ENCODE data around the gene MTM1. TPM values are rescaled to one million over a fixed set of nuclear protein-coding genes. Genes with fewer than 3 reads are reported as not detected.
A peak's percentile ranks its signal among the peaks of the same experiment; 100 is the strongest.

MTM1 gene
- polyA plus RNA-seq, 10 donors: 3.7 to 6.9 (median 5.1) TPM

- no peak for DNase-seq
These were observed 33.9 kb downstream of the MTM1 start for GRCh38 chrX:150602296-150602695.

DNA sequence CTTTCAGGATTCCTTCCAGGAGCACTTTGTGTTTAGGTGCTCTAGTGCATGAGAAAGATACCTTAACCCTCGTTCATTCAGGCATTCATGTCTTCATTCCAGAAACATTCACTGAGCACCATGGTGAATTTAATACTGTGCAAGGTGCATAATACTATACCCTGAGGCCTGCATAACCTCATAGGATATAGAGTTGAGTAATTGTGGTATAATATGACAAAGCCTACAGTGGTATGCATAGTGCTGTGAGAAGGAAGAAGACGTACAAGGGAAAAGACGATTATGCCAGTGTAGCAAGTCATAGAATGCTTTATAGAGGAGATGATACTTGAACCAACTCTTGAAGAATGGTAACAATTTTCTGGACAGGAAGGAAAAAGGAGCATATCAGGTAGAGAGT lies 34.3 kb downstream of the MTM1 start:
- no peak for DNase-seq

GRCh38 chrX:150605603-150606002 lies 37.2 kb downstream of the MTM1 start:
- DNase-seq: no peak

GRCh38 chrX:150607201-150607600 lies 38.8 kb downstream of the MTM1 start:
- no peak for DNase-seq

GRCh38 chrX:150610043-150610442 lies 41.6 kb downstream of the MTM1 start:
- no peak for DNase-seq

DNA sequence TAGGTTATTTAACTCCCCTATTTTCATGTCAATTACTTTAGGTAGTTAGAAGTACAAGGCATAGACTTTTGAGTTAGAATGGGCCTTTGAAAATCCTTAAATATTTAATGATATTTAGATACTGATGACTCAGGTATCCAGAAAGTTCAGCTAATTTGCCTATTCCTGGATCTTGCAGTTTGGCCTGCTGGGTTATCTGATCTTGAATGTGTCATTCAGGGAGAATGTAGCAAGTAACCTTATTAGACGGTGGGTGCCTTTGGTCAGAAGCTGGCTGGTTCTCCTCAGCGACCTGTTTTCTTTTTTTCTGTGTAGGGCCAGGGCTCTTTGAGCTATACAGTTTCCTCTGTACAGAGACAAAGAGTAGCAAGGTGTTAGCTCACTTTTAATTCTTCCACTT lies 42.0 kb downstream of the MTM1 start:
- DNase-seq: no peak

DNA sequence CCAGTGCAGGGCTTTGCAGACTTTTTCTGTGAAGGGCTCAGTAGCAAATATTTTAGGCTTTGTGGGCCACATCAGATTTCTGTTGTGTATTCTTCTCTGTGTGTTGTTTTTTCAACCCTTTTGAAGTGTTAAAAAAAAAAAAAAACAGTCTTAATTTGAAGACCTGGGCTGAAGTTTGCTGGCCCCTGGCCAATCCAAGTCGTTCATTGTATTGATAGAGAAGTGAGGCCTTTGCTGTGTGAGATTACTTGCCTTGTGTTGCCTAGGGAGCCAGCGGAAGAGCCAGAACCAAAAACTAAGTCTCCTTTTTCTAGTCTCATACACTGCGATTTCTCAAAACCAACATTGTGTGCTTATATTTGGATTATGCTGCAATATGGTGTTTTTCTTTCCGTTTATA lies 46.9 kb downstream of the MTM1 start:
- no peak for DNase-seq

- DNase-seq: no peak
These were observed 47.9 kb downstream of the MTM1 start for GRCh38 chrX:150616179-150616862.

GRCh38 chrX:150616863-150617198 lies 48.4 kb downstream of the MTM1 start:
- no peak for DNase-seq

DNA sequence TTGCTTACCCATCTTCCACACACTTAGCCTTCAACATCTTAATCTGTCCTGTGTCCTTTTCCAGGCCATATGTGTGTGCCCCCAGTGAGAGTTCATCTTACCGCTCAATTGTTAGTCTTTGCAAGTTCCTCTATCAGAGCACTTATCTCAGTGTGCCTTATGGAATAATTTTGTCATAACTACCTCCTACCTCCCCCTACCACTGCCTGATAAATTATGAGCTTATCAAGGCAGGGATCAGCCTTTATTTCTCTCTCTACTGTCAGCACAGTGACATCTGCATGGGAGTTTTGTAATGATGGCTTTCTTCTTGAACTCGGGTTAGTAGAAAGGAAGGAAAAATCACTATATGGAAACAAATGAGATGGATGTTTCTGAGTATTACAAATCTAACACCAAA lies 53.2 kb downstream of the MTM1 start:
- DNase-seq: no peak

GRCh38 chrX:150623583-150623982 lies 55.2 kb downstream of the MTM1 start:
- DNase-seq: no peak

GRCh38 chrX:150625097-150625496 lies 56.7 kb downstream of the MTM1 start:
- DNase-seq: no peak

DNA sequence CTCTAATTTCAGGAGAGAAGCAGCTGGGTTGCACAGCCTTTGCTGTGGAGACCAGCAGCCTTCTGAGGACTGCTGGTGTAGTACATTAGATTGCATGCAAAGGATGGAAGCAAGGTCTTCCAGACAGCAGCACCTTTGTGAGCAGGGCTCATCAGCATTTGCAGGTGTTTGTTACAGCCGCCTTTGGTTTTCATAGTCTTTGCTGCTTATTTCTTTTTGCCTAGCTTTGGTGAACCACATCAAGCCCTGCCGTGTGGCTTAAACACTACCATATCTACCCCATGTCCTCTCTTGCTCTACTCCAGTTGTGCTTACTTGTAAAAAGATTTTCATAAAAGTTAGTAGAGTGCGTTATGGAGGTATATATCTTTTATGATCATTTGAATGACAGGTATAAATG lies 57.5 kb downstream of the MTM1 start:
- no peak for DNase-seq

DNA sequence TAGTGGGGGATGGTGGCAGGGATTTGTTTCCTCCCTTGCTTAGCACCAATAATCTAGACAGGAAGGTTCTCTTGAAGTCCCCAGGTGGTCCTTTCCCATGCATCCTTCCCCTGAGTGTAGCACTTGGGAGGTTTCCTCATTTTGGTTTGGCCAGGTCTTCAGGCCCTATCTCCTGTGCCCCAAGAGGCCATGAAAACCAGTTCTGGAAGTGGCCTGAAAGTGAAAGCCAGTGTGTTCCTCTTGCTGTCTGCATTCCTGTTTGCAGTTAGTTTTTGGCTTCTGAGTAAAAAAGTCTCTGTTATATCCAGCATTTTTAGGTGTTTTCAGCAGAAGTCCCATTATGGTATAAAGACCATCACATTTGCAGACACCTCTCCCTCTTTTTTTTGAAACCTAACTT lies 59.5 kb downstream of the MTM1 start:
- no peak for DNase-seq

GRCh38 chrX:150635952-150636351 lies 67.5 kb downstream of the MTM1 start:
- peak in 2 of 3 donors; percentile 3 to 44 for DNase-seq

DNA sequence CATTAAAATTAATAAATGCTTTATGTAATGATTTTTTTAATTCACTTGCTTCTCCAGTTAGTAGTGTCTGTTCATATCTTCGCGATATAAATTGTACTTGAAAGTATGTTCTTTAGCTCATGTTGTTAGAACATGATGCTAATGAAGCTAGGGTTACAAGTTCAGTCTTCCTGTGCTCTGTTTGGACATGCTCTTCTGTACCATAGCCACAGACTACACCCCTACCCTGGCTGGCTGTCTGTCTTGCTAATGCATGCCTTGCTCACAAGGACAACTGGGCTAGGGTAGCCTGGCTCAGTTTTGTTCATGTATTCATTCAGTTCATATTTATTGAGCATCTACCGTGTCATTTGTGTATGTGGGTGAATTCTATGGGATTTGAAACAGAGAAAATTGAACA lies 74.0 kb downstream of the MTM1 start:
- DNase-seq: no peak

DNA sequence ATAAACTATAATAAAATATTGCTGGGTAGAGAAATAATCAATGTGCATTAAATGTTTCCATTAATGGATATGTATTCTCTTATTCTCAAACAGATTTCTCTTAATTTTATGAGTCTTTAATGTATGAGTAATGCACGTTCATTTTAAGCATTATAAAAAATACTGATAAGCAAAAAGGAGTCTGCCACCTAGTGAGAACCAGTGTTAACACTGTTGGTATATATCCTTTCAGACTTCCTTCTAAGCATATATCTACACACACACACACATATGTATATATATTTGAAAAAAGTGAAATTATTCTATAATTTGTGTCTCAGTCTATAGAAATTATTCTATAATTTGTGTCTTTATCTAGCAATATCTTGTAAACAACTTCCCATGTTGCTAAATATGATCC lies 74.8 kb downstream of the MTM1 start:
- no peak for DNase-seq

- DNase-seq: no peak
These were observed 75.5 kb downstream of the MTM1 start for GRCh38 chrX:150643958-150644357.

DNA sequence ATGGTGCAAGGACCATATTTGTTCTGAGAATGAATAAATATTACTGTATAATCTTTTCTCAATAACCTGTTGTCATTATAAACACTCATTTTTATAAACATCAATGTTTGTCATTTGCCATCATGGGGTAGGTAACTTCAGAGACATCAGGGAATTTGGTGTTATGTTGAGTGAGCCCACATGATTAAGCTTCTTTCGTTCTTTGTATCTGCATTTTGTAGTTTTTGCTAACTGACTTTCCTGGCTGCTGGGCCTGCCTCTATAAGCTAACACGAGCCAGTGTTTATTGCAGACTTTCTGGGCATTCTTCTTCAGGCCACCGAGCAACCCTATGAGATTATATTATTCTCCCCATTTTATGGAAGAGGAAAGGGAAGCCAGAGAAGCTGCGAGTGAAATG lies 76.0 kb downstream of the MTM1 start:
- no peak for DNase-seq

GRCh38 chrX:150647331-150647730 lies 78.9 kb downstream of the MTM1 start:
- DNase-seq: no peak

DNA sequence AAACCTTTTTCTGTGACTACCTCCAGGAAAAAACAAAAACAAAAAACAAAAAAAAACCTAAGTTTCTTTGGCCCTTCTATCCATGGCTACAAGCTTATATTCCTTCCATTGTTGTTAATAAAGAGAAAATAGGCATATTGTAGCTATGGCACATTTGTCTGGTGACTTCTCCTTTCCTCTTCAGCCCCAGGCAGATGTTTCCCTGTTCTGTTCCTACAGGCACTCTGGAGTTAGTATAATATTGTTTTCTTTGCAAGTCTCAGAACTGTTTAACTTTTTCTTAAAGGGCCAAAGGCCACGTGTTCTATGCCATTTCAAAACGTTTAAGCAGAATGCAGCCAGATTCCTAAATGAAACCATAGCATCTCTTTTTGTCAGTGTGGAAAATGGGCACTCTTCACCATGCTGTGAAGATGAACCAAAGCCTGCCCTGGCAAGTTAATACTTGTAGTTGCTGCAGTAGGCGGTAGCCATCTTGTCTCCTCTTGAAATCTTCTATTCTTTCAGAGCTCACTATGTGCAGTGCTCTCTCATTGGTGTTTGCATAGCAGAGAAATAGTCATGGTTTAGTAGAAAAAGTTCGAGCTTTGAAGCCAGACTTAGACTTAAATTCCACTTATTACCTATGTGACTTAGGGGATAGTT lies 80.0 kb downstream of the MTM1 start:
- no peak for DNase-seq

- peak; percentile 8 to 19 (median 16) for DNase-seq
These were observed 80.9 kb downstream of the MTM1 start for GRCh38 chrX:150649096-150649870.

DNA sequence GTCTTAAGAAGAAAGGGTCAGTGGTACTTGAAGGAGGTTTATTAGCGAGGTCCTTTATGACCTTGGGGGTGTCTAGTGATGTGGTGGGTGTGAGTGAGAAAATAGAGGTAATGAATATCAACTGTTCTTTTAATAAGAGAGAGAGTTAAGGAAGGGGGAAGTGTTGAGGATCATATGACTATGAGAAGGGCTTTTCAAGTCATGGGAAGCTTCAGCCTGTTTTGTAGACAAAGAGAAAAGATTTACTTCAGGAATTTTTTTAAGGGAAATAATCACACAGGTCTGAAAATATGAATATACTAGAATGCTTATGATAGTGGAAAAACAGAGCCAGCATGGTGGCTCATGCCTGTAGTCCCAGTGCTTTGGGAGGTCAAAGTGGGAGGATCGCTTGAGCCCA lies 83.5 kb downstream of the MTM1 start:
- no peak for DNase-seq
